GM23338 (cell line): ENCODE data around the gene UBE2L6. TPM values are rescaled to one million over a fixed set of nuclear protein-coding genes. Genes with fewer than 3 reads are reported as not detected.

Source experiments
- ATAC-seq: fragments of 200-7000 bp; cut with Tn5 transposase; 3 replicates; pipeline ENCODE4 v1.9.1; 2020
- DNase-seq: peaks from one replicate; pipeline ENCODE4 v3.0.0-alpha.2; 2015; ENCODE audit warnings: low spot score
- H2AFZ ChIP-seq: fragments of 200-600 bp; sonication (generic); 2 replicates; pipeline ENCODE4 v1.8.0; 2016; ENCODE audit warnings: antibody characterized with exemption, mild to moderate bottlenecking, moderate library complexity
- H3F3A ChIP-seq: fragments of 200-600 bp; sonication (generic); replicated peaks from 2 replicates; pipeline ENCODE4 v1.8.0; 2017; ENCODE audit warnings: antibody characterized with exemption, mixed run types, low read depth
- H3K27ac ChIP-seq: fragments of 200-600 bp; sonication (generic); 2 replicates; pipeline ENCODE4 v1.6.1; 2016; ENCODE audit warnings: low read depth
- H3K27me3 ChIP-seq: fragments of 200-600 bp; sonication (generic); 2 replicates; pipeline ENCODE4 v1.8.0; 2016; ENCODE audit warnings: mild to moderate bottlenecking, mixed run types, moderate library complexity; ENCODE audit not compliant: insufficient read depth
- H3K36me3 ChIP-seq: fragments of 200-600 bp; sonication (generic); 2 replicates; pipeline ENCODE4 v1.8.0; 2016; ENCODE audit warnings: mild to moderate bottlenecking; ENCODE audit not compliant: insufficient read depth
- H3K4me1 ChIP-seq: fragments of 200-600 bp; sonication (generic); 2 replicates; pipeline ENCODE4 v1.8.0; 2016; ENCODE audit warnings: mild to moderate bottlenecking, moderate library complexity; ENCODE audit not compliant: insufficient read depth
- H3K4me2 ChIP-seq: fragments of 200-600 bp; sonication (generic); 2 replicates; pipeline ENCODE4 v1.7.1; 2017; ENCODE audit warnings: mixed run types
- H3K4me3 ChIP-seq: fragments of 200-600 bp; sonication (generic); 2 replicates; pipeline ENCODE4 v1.6.1; 2016; ENCODE audit warnings: mixed run types
- H3K79me2 ChIP-seq: fragments of 200-600 bp; sonication (generic); replicated peaks from 2 replicates; pipeline ENCODE4 v1.8.0; 2017; ENCODE audit warnings: mild to moderate bottlenecking; ENCODE audit not compliant: insufficient read depth
- H3K9me2 ChIP-seq: fragments of 200-600 bp; sonication (generic); 2 replicates; pipeline ENCODE4 v1.8.0; 2017; ENCODE audit not compliant: insufficient read depth
- H4K20me1 ChIP-seq: fragments of 200-600 bp; sonication (generic); replicated peaks from 2 replicates; pipeline ENCODE4 v1.8.0; 2017; ENCODE audit warnings: mild to moderate bottlenecking; ENCODE audit not compliant: insufficient read depth
- H3K27ac Mint-ChIP-seq: 2 replicates; pipeline ENCODE4 v1.8.0; 2020; ENCODE audit warnings: inconsistent platforms, mild to moderate bottlenecking, moderate library complexity, mixed read lengths
- H3K27me3 Mint-ChIP-seq: 3 replicates; pipeline ENCODE4 v1.8.0; 2022; ENCODE audit warnings: low read depth, mild to moderate bottlenecking, moderate library complexity, mixed read lengths, inconsistent platforms; ENCODE audit not compliant: insufficient read depth, poor library complexity
- H3K36me3 Mint-ChIP-seq: 3 replicates; pipeline ENCODE4 v1.8.0; 2021; ENCODE audit warnings: low read depth, mild to moderate bottlenecking, inconsistent platforms, moderate library complexity, mixed read lengths
- H3K4me1 Mint-ChIP-seq: 3 replicates; pipeline ENCODE4 v1.8.0; 2020; ENCODE audit warnings: mild to moderate bottlenecking, inconsistent platforms, mixed read lengths
- H3K4me3 Mint-ChIP-seq: 3 replicates; pipeline ENCODE4 v1.8.0; 2021; ENCODE audit warnings: moderate library complexity, mild to moderate bottlenecking, inconsistent platforms, mixed read lengths
- H3K9me3 Mint-ChIP-seq: 3 replicates; pipeline ENCODE4 v1.8.0; 2020; ENCODE audit warnings: moderate library complexity, mild to moderate bottlenecking, inconsistent platforms, mixed read lengths
- EZH2 ChIP-seq: fragments of 200-600 bp; sonication (generic); IDR thresholded peaks from one replicate; pipeline ENCODE4 v1.8.0; 2017; ENCODE audit warnings: antibody characterized with exemption, mild to moderate bottlenecking, low read depth; ENCODE audit not compliant: unreplicated experiment
- EZH2phosphoT487 ChIP-seq: fragments of 200-600 bp; sonication (generic); IDR thresholded peaks from one replicate; pipeline ENCODE4 v1.8.1; 2018; ENCODE audit warnings: antibody characterized with exemption; ENCODE audit not compliant: unreplicated experiment
- NANOG ChIP-seq: IDR thresholded peaks from 2 replicates; pipeline ENCODE4 v1.6.1; 2016; ENCODE audit warnings: antibody characterized with exemption, borderline replicate concordance
- POLR2AphosphoS5 ChIP-seq: IDR thresholded peaks from 2 replicates; pipeline ENCODE4 v1.6.1; 2016; ENCODE audit warnings: antibody characterized with exemption, low read depth
- ZNF114 ChIP-seq: fragments of 250-450 bp; sonication (Bioruptor Pico); IDR thresholded peaks from 2 replicates; pipeline ENCODE4 v1.5.0; 2020; ENCODE audit warnings: mild to moderate bottlenecking, moderate library complexity
- ZNF331 ChIP-seq: fragments of 250-450 bp; sonication (Bioruptor Pico); IDR thresholded peaks from 2 replicates; pipeline ENCODE4 v1.5.0; 2020; ENCODE audit warnings: low read depth, mild to moderate bottlenecking, moderate library complexity
- polyA plus RNA-seq: library from polyadenylated mRNA; unstranded; fragments of >200 nt; fragmentation: Nextera tagmentation; extraction: Ambion mirVana; gene quantifications from 2 replicates; pipeline ENCODE4 v1.2.1, GENCODE V29; 2016
- total RNA-seq: library from RNA; depleted of rRNA; stranded (reverse); fragments of >200 nt; shearing (Covaris generic); gene quantifications from 2 replicates; pipeline ENCODE4 v1.2.3, GENCODE V29; 2014
- TF ChIP-seq, protein P1 (sequence below): IDR thresholded peaks from 2 replicates; pipeline ENCODE4 v1.6.1; 2016; ENCODE audit warnings: antibody characterized with exemption
- TF ChIP-seq, protein P2 (sequence below), 2 experiments: fragments of 200-600 bp in 1 of 2; sonication (generic) in 1 of 2; conservative IDR thresholded peaks; 2 replicates each; pipeline versions ENCODE4 v1.5.1 to v1.6.1; 2016 to 2017; ENCODE audit warnings: antibody characterized with exemption in 2 of 2, low read depth in 2 of 2, mild to moderate bottlenecking in 2 of 2, moderate library complexity in 1 of 2
- TF ChIP-seq, protein P3 (sequence below): IDR thresholded peaks from one replicate; pipeline ENCODE4 v1.6.1; 2018; ENCODE audit warnings: antibody characterized with exemption; ENCODE audit not compliant: unreplicated experiment

UBE2L6 gene
- total and polyA plus RNA-seq, 2 experiments from 2014 or later = 46.0 to 52.0 TPM

DNA sequence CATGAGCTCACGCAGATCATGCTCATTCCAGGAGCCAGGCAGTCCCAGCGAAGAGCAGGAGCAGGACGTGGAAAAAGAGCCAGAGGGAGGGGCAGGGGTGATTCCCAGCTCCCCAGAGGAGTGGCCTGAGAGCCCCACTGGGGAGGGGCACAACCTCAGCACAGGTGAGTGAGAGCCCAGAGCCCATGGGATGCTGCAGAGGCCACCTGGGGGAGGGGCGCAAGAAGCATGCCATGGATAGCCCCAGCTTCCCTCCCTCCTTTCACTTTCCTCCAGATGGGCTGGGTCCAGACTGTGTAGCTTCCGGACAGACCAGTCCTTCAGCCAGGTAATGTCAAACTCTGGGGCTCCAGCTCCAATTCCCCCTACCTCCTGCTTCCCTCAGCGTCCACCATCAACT lies 23.9 kb downstream of the UBE2L6 start (continued):
- TF ChIP-seq, protein P1, sequence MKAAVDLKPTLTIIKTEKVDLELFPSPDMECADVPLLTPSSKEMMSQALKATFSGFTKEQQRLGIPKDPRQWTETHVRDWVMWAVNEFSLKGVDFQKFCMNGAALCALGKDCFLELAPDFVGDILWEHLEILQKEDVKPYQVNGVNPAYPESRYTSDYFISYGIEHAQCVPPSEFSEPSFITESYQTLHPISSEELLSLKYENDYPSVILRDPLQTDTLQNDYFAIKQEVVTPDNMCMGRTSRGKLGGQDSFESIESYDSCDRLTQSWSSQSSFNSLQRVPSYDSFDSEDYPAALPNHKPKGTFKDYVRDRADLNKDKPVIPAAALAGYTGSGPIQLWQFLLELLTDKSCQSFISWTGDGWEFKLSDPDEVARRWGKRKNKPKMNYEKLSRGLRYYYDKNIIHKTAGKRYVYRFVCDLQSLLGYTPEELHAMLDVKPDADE = no peak
- no peak for TF ChIP-seq EZH2
- no peak for TF ChIP-seq ZNF114 (CRISPR knock-in tag)
- no peak for TF ChIP-seq ZNF331 (CRISPR knock-in tag)
- TF ChIP-seq NANOG = no peak
- no peak for TF ChIP-seq POLR2AphosphoS5

DNA sequence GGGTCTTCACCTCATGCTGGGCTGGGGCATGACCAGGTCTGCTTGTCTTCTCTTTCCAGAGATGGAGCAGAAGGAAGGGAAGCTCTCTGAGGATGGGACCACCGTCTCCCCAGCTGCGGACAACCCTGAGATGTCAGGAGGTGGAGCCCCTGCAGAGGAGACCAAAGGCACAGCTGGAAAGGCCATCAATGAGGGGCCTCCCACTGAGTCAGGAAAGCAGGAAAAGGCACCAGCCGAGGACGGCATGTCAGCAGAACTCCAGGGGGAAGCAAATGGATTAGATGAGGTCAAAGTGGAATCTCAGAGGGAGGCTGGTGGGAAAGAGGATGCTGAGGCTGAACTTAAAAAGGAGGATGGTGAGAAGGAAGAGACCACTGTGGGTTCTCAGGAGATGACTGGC lies 24.9 kb downstream of the UBE2L6 start:
- Histone ChIP-seq H3K9me2 (no peaks in the 10 kb centered on the region), H3F3A (no peaks in the 10 kb centered on the region), H3K27me3 (no peaks in the 10 kb centered on the region), H3K79me2 (no peaks in the 10 kb centered on the region), H3K27ac (no peak overlapping the region), H3K36me3 (no peaks in the 10 kb centered on the region), H3K4me2 (0 out of 2 replicates have a peak overlapping the region, but pooled peaks have one; percentile 26), H3K4me3 (no peak overlapping the region), H2AFZ (no peak overlapping the region), H4K20me1 (no peaks in the 10 kb centered on the region), H3K4me1 (peaks cover 16% of the 10 kb centered on the region; the same call in 1 of the 2 replicates)
- no peak overlapping the region for H3K27ac Mint-ChIP-seq
- TF ChIP-seq, protein P2, sequence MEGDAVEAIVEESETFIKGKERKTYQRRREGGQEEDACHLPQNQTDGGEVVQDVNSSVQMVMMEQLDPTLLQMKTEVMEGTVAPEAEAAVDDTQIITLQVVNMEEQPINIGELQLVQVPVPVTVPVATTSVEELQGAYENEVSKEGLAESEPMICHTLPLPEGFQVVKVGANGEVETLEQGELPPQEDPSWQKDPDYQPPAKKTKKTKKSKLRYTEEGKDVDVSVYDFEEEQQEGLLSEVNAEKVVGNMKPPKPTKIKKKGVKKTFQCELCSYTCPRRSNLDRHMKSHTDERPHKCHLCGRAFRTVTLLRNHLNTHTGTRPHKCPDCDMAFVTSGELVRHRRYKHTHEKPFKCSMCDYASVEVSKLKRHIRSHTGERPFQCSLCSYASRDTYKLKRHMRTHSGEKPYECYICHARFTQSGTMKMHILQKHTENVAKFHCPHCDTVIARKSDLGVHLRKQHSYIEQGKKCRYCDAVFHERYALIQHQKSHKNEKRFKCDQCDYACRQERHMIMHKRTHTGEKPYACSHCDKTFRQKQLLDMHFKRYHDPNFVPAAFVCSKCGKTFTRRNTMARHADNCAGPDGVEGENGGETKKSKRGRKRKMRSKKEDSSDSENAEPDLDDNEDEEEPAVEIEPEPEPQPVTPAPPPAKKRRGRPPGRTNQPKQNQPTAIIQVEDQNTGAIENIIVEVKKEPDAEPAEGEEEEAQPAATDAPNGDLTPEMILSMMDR (conservative IDR thresholded peaks at IDR 0.05; ENCODE audit: low read depth in 2 of 2) = no peak
- TF ChIP-seq EZH2phosphoT487 = no peak
- TF ChIP-seq, protein P3, sequence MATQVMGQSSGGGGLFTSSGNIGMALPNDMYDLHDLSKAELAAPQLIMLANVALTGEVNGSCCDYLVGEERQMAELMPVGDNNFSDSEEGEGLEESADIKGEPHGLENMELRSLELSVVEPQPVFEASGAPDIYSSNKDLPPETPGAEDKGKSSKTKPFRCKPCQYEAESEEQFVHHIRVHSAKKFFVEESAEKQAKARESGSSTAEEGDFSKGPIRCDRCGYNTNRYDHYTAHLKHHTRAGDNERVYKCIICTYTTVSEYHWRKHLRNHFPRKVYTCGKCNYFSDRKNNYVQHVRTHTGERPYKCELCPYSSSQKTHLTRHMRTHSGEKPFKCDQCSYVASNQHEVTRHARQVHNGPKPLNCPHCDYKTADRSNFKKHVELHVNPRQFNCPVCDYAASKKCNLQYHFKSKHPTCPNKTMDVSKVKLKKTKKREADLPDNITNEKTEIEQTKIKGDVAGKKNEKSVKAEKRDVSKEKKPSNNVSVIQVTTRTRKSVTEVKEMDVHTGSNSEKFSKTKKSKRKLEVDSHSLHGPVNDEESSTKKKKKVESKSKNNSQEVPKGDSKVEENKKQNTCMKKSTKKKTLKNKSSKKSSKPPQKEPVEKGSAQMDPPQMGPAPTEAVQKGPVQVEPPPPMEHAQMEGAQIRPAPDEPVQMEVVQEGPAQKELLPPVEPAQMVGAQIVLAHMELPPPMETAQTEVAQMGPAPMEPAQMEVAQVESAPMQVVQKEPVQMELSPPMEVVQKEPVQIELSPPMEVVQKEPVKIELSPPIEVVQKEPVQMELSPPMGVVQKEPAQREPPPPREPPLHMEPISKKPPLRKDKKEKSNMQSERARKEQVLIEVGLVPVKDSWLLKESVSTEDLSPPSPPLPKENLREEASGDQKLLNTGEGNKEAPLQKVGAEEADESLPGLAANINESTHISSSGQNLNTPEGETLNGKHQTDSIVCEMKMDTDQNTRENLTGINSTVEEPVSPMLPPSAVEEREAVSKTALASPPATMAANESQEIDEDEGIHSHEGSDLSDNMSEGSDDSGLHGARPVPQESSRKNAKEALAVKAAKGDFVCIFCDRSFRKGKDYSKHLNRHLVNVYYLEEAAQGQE = no peak
- TF ChIP-seq NANOG = no peak
- H3K27me3 Mint-ChIP-seq = peaks cover 20% of the 10 kb centered on the region
- H3K4me3 Mint-ChIP-seq = peak overlapping the region; percentile 14; the same call in 1 of the 3 replicates
- peaks cover 28% of the 10 kb centered on the region for H3K4me1 Mint-ChIP-seq
- H3K9me3 Mint-ChIP-seq = peaks cover 3% of the 10 kb centered on the region; the same call in 2 of the 3 replicates
- no peak; the same call in 2 of the 3 replicates for ATAC-seq
- no peak for DNase-seq
- H3K36me3 Mint-ChIP-seq = peaks cover 3% of the 10 kb centered on the region; the same call in 1 of the 3 replicates
